ENCODE results near the gene ARMC9.

DNA sequence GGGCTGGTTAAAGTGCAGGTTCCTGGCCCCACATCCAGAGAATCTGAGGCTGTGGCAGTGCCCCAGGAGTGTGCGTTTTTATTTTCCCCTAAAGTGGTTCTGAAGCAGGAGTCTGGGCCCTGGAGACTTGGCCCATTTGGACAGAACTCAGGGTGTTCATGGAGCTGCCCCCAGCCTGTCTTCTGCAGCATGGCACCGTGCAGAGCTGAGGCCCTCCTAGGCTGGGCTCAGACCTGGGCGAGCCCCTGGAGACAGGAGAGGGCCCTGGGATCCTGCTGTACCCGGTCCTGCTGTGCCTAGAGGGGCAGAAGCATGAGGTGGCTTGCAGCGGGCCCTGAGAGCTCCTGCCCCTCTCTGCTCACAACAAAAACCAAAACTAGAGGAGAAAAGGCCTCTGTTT is 138.3 kb downstream of the ARMC9 start:
- TF ChIP-seq, protein P1, sequence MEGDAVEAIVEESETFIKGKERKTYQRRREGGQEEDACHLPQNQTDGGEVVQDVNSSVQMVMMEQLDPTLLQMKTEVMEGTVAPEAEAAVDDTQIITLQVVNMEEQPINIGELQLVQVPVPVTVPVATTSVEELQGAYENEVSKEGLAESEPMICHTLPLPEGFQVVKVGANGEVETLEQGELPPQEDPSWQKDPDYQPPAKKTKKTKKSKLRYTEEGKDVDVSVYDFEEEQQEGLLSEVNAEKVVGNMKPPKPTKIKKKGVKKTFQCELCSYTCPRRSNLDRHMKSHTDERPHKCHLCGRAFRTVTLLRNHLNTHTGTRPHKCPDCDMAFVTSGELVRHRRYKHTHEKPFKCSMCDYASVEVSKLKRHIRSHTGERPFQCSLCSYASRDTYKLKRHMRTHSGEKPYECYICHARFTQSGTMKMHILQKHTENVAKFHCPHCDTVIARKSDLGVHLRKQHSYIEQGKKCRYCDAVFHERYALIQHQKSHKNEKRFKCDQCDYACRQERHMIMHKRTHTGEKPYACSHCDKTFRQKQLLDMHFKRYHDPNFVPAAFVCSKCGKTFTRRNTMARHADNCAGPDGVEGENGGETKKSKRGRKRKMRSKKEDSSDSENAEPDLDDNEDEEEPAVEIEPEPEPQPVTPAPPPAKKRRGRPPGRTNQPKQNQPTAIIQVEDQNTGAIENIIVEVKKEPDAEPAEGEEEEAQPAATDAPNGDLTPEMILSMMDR (IDR thresholded peaks at IDR 0.05), result no peak
- TF ChIP-seq POLR2A (IDR thresholded peaks at IDR 0.05), result no peak

Measured in heart left ventricle (tissue), 13 donors.